ENCODE results near the gene THRA.

Gene THRA

DNA sequence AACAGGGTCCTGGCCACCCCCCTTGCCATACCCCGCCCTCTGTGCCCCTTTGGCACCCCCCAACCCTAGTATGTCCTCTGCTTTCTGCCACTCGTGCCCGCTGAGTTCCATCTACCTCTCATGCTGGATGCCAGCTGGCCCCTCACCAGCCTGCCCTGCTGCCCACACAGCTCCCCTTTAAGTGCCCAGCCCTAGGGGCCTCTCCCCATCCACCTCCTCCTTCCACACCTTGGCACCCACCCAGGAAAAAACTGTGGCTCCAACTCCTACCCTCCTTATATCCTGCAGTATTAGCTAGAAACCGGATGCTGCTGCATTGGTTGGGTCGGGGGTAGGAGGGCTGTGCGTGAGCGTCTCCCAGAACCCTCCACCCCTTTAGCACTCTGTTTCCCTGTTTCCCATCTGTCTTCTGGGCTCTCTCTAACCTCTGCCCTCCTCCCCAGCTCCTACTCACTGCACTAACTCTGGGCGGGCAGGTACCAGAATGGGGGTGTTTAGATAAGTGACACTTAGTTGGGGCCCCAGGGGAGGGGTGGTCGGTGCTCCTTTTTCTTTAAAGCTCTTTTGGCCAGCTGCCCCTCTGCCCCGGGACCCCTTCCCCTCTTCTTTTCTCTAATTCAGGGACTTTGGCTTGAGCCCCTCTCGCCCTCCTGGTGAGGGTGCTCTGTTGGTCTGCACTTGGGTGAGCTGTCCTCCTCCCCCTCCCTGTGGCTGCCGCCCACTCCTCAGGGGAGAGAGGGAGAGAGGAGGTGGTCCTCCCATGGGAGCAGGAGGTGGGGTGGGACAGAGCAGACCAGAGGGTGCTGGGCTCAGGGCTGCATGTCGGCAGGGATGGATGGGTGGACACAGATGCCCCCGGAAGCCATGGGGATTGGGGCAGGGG is 27.7 kb downstream of the THRA start:
- CTCF ChIA-PET: interaction anchor here (0.5 to 1.7 kb wide), 5 partner anchors 23 to 78 kb away, joined by 3 to 6 read pairs (median 4); no protein-coding TSS in a partner anchor
- POLR2A ChIA-PET: interaction anchor here (0.7 to 2.0 kb wide), 4 partner anchors 8 to 36 kb away, joined by 3 to 7 read pairs (median 3); partner anchors contain the start of genes MED24 and NR1D1
- DNase-seq (ENCODE audit: extremely low spot score): no peak
- TF ChIP-seq SP1 (IDR thresholded peaks at IDR 0.05): no peak
- TF ChIP-seq L3MBTL2 (conservative IDR thresholded peaks at IDR 0.05): no peak
- no peak for TF ChIP-seq ELF4 (IDR thresholded peaks at IDR 0.05)
- no peak for TF ChIP-seq SUZ12 (IDR thresholded peaks at IDR 0.05)
- TF ChIP-seq NFRKB (IDR thresholded peaks at IDR 0.05): no peak
- TF ChIP-seq BHLHE40 (IDR thresholded peaks at IDR 0.05; ENCODE audit: borderline replicate concordance): no peak
- TF ChIP-seq TARDBP (IDR thresholded peaks at IDR 0.05): no peak
- no peak for TF ChIP-seq PKNOX1 (IDR thresholded peaks at IDR 0.05)
- TF ChIP-seq FOXK2 (IDR thresholded peaks at IDR 0.05): no peak
- no peak for TF ChIP-seq FOXM1 (IDR thresholded peaks at IDR 0.05; ENCODE audit: borderline replicate concordance)
- no peak for TF ChIP-seq FOXA1 (IDR thresholded peaks at IDR 0.05)
- no peak for TF ChIP-seq LEF1 (IDR thresholded peaks at IDR 0.05; ENCODE audit: borderline replicate concordance)

- POLR2A ChIA-PET: interaction anchor here (2.0 kb wide), 1 partner anchor 38 kb away, joined by 7 read pairs; the partner anchor contains the start of gene MED24
Measured at GRCh38 chr17:40091691-40092397, 29.1 kb downstream of the THRA start.

DNA sequence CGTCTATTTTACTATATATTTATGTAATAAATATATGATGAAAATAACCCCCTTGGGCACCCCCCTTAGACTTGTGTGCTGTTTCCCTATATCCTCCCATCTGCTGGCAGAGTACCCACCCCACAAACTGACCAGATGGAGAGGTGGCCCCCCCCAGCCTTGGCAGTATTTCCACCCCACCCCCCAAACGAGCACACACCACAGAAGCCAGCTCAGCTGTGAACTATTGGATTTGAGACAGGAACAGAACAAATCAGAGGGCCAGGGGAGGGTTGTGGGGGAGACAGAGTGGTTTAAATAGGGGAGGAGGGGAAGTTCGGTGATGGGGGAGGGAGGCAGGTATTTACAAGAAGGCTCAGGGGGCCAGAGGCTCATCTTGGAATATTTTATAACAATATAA is 29.8 kb downstream of the THRA start:
- no peak for DNase-seq (ENCODE audit: extremely low spot score)
- POLR2A ChIA-PET: interaction anchor here (1.3 kb wide), 1 partner anchor 21 kb away, joined by 4 read pairs; no protein-coding TSS in a partner anchor

More at GRCh38 chr17:40091691-40092397, 29.1 kb downstream of the THRA start:
- CTCF ChIA-PET: no interaction called here
- no peak for DNase-seq (ENCODE audit: extremely low spot score)
- no peak for TF ChIP-seq CTBP1 (IDR thresholded peaks at IDR 0.05; ENCODE audit: borderline replicate concordance)
- TF ChIP-seq LEF1 (IDR thresholded peaks at IDR 0.05; ENCODE audit: borderline replicate concordance): no peak
- no peak for TF ChIP-seq HDGF (IDR thresholded peaks at IDR 0.05; ENCODE audit: borderline replicate concordance)
- TF ChIP-seq SP1 (IDR thresholded peaks at IDR 0.05): no peak
- no peak for TF ChIP-seq NFRKB (IDR thresholded peaks at IDR 0.05)
- no peak for TF ChIP-seq PKNOX1 (IDR thresholded peaks at IDR 0.05)
- TF ChIP-seq SUZ12 (IDR thresholded peaks at IDR 0.05): no peak
- TF ChIP-seq ZNF384 (IDR thresholded peaks at IDR 0.05): no peak
- TF ChIP-seq BHLHE40 (IDR thresholded peaks at IDR 0.05; ENCODE audit: borderline replicate concordance): no peak
- no peak for TF ChIP-seq FOXM1 (IDR thresholded peaks at IDR 0.05; ENCODE audit: borderline replicate concordance)
- TF ChIP-seq L3MBTL2 (conservative IDR thresholded peaks at IDR 0.05): no peak
- TF ChIP-seq TARDBP (IDR thresholded peaks at IDR 0.05): no peak
- TF ChIP-seq ARNT (IDR thresholded peaks at IDR 0.05): no peak
- no peak for TF ChIP-seq ELF4 (IDR thresholded peaks at IDR 0.05)

GRCh38 chr17:40093005-40093579 is 30.3 kb downstream of the THRA start:
- POLR2A ChIA-PET: interaction anchor here (1.3 kb wide), 1 partner anchor 20 kb away, joined by 4 read pairs; no protein-coding TSS in a partner anchor
- TF ChIP-seq FOXM1 (IDR thresholded peaks at IDR 0.05; ENCODE audit: borderline replicate concordance) (no peak), NFRKB (IDR thresholded peaks at IDR 0.05) (no peak), LEF1 (IDR thresholded peaks at IDR 0.05; ENCODE audit: borderline replicate concordance) (no peak), CTBP1 (IDR thresholded peaks at IDR 0.05; ENCODE audit: borderline replicate concordance) (no peak)
- CTCF ChIA-PET: interaction anchor here (0.5 to 1.1 kb wide), 2 partner anchors 18 to 28 kb away, joined by 3 read pairs; no protein-coding TSS in a partner anchor
- no peak for DNase-seq (ENCODE audit: extremely low spot score)

More for the DNA sequence above, 29.8 kb downstream of the THRA start:
- CTCF ChIA-PET: no interaction called here
- TF ChIP-seq ZNF384 (IDR thresholded peaks at IDR 0.05): no peak
- TF ChIP-seq CTBP1 (IDR thresholded peaks at IDR 0.05; ENCODE audit: borderline replicate concordance): no peak
- TF ChIP-seq SP1 (IDR thresholded peaks at IDR 0.05): no peak
- TF ChIP-seq ARNT (IDR thresholded peaks at IDR 0.05): no peak

DNA sequence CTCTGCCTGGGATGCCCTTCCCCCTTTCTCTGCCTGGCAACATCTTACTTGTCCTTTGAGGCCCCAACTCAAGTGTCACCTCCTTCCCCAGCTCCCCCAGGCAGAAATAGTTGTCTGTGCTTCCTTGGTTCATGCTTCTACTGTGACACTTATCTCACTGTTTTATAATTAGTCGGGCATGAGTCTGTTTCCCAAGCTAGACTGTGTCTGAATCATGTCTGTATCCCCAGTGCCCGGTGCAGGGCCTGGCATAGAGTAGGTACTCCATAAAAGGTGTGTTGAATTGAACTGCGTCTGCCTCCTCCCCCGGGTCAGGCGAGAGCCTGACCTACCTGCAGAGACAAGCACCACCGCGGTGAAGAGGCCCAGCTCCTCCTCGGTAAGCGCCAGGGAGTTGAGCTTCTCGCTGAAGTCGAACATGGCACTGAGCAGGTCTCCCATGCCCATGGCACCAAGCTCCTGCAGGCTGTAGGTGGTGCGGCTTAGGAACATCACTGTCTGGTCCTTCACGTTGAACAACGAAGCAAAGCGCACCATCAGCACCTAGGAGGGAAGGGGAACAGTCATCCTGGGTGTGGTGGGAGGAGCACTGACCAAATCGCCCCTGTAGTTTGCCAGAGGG is 30.9 kb downstream of the THRA start:
- CTCF ChIA-PET: interaction anchor here (0.5 to 1.1 kb wide), 2 partner anchors 19 to 27 kb away, joined by 3 read pairs; no protein-coding TSS in a partner anchor
- TF ChIP-seq HDGF (IDR thresholded peaks at IDR 0.05; ENCODE audit: borderline replicate concordance) (no peak), ARNT (IDR thresholded peaks at IDR 0.05) (no peak), PKNOX1 (IDR thresholded peaks at IDR 0.05) (no peak), TARDBP (IDR thresholded peaks at IDR 0.05) (no peak), LEF1 (IDR thresholded peaks at IDR 0.05; ENCODE audit: borderline replicate concordance) (no peak), CTBP1 (IDR thresholded peaks at IDR 0.05; ENCODE audit: borderline replicate concordance) (no peak), SP1 (IDR thresholded peaks at IDR 0.05) (no peak)
- no peak for DNase-seq (ENCODE audit: extremely low spot score)
- POLR2A ChIA-PET: interaction anchor here (1.3 kb wide), 1 partner anchor 20 kb away, joined by 4 read pairs; no protein-coding TSS in a partner anchor
